DMS53 (cell line): Measurements from ENCODE around the gene USP11.

Source experiments
- DNase-seq: peaks from one replicate; lab custom pipeline; 2025; lab: John Stamatoyannopoulos, UW

Gene USP11

GRCh38 chrX:47224896-47225290, 7.9 kb upstream of the USP11 start:
- DNase-seq = no peak

GRCh38 chrX:47226071-47226470, 6.7 kb upstream of the USP11 start:
- DNase-seq = no peak

- no peak for DNase-seq
Measured at GRCh38 chrX:47226531-47227333, 6.1 kb upstream of the USP11 start.

- no peak for DNase-seq
Measured at GRCh38 chrX:47227334-47227583, 5.5 kb upstream of the USP11 start.

GRCh38 chrX:47228550-47229270, 4.1 kb upstream of the USP11 start:
- DNase-seq = no peak

- no peak for DNase-seq
Measured at GRCh38 chrX:47229427-47229826, 3.4 kb upstream of the USP11 start.

GRCh38 chrX:47230136-47230868, 2.5 kb upstream of the USP11 start:
- DNase-seq = no peak

GRCh38 chrX:47231167-47231566, 1.6 kb upstream of the USP11 start:
- peak; percentile 17 for DNase-seq

GRCh38 chrX:47232197-47232802, 509 bp upstream of the USP11 start:
- DNase-seq = peak; percentile 48

GRCh38 chrX:47233333-47234113, 714 bp downstream of the USP11 start:
- peak; percentile 99 for DNase-seq

- no peak for DNase-seq
Measured at GRCh38 chrX:47234583-47234982, 1.8 kb downstream of the USP11 start.

GRCh38 chrX:47235691-47236103, 2.9 kb downstream of the USP11 start:
- DNase-seq = no peak

GRCh38 chrX:47239199-47239598, 6.4 kb downstream of the USP11 start:
- DNase-seq = no peak

- no peak for DNase-seq
Measured at GRCh38 chrX:47239898-47240545, 7.2 kb downstream of the USP11 start.

- no peak for DNase-seq
Measured at GRCh38 chrX:47240619-47241018, 7.8 kb downstream of the USP11 start.

GRCh38 chrX:47241201-47242011, 8.6 kb downstream of the USP11 start:
- DNase-seq = no peak

GRCh38 chrX:47242321-47242720, 9.5 kb downstream of the USP11 start:
- DNase-seq = no peak

- no peak for DNase-seq
Measured at GRCh38 chrX:47243351-47243750, 10.5 kb downstream of the USP11 start.

GRCh38 chrX:47244676-47245075, 11.9 kb downstream of the USP11 start:
- no peak for DNase-seq

- DNase-seq = no peak
Measured at GRCh38 chrX:47245156-47245555, 12.3 kb downstream of the USP11 start.
